GM18502 (cell line): ENCODE results near the gene APOH.

Experiments
- ATAC-seq: cut with Tn5 transposase; IDR thresholded peaks from one replicate; pipeline ENCODE4 v1.9.1; 2021; ENCODE audit warnings: mild to moderate bottlenecking; ENCODE audit not compliant: unreplicated experiment, poor library complexity

The APOH gene

GRCh38 chr17:66198242-66198641 is 31.0 kb downstream of the APOH start:
- ATAC-seq: no peak

- ATAC-seq: no peak
Measured at GRCh38 chr17:66192378-66192687, 36.9 kb downstream of the APOH start.

- peak; percentile 79 for ATAC-seq
Measured at GRCh38 chr17:66191593-66192377, 37.4 kb downstream of the APOH start, which contains the start of gene CEP112. CEP112 (minus strand) TSS chr17:66192133.

- no peak for ATAC-seq
Measured at GRCh38 chr17:66190738-66191592, 38.2 kb downstream of the APOH start.

- ATAC-seq: no peak
Measured at GRCh38 chr17:66187718-66188117, 41.5 kb downstream of the APOH start.

GRCh38 chr17:66185862-66186261 is 43.4 kb downstream of the APOH start:
- no peak for ATAC-seq

GRCh38 chr17:66184392-66184791 is 44.8 kb downstream of the APOH start:
- no peak for ATAC-seq

GRCh38 chr17:66183529-66183928 is 45.7 kb downstream of the APOH start:
- ATAC-seq: no peak

- no peak for ATAC-seq
Measured at GRCh38 chr17:66178642-66179041, 50.6 kb downstream of the APOH start.

- ATAC-seq: no peak
Measured at GRCh38 chr17:66177048-66177447, 52.2 kb downstream of the APOH start.

GRCh38 chr17:66175892-66176291 is 53.3 kb downstream of the APOH start:
- no peak for ATAC-seq

- no peak for ATAC-seq
Measured at GRCh38 chr17:66172691-66173223, 56.5 kb downstream of the APOH start.

- no peak for ATAC-seq
Measured at GRCh38 chr17:66172144-66172543, 57.1 kb downstream of the APOH start.

- no peak for ATAC-seq
Measured at GRCh38 chr17:66171692-66172091, 57.5 kb downstream of the APOH start.

GRCh38 chr17:66171172-66171571 is 58.0 kb downstream of the APOH start:
- ATAC-seq: no peak

GRCh38 chr17:66169839-66170238 is 59.4 kb downstream of the APOH start:
- ATAC-seq: no peak

GRCh38 chr17:66167189-66167815 is 61.9 kb downstream of the APOH start:
- no peak for ATAC-seq

GRCh38 chr17:66165537-66166123 is 63.6 kb downstream of the APOH start:
- peak; percentile 46 for ATAC-seq
